GM23338 (cell line): ENCODE results near the gene MVP. TPM values are rescaled to one million over a fixed set of nuclear protein-coding genes. Genes with fewer than 3 reads are reported as not detected.

Experiments used
- ATAC-seq: fragments of 200-7000 bp; cut with Tn5 transposase; 3 replicates; pipeline ENCODE4 v1.9.1; 2020
- DNase-seq: peaks from one replicate; pipeline ENCODE4 v3.0.0-alpha.2; 2015; ENCODE audit warnings: low spot score
- H2AFZ ChIP-seq: fragments of 200-600 bp; sonication (generic); 2 replicates; pipeline ENCODE4 v1.8.0; 2016; ENCODE audit warnings: antibody characterized with exemption, mild to moderate bottlenecking, moderate library complexity
- H3F3A ChIP-seq: fragments of 200-600 bp; sonication (generic); replicated peaks from 2 replicates; pipeline ENCODE4 v1.8.0; 2017; ENCODE audit warnings: antibody characterized with exemption, mixed run types, low read depth
- H3K27ac ChIP-seq: fragments of 200-600 bp; sonication (generic); 2 replicates; pipeline ENCODE4 v1.6.1; 2016; ENCODE audit warnings: low read depth
- H3K27me3 ChIP-seq: fragments of 200-600 bp; sonication (generic); 2 replicates; pipeline ENCODE4 v1.8.0; 2016; ENCODE audit warnings: mild to moderate bottlenecking, mixed run types, moderate library complexity; ENCODE audit not compliant: insufficient read depth
- H3K36me3 ChIP-seq: fragments of 200-600 bp; sonication (generic); 2 replicates; pipeline ENCODE4 v1.8.0; 2016; ENCODE audit warnings: mild to moderate bottlenecking; ENCODE audit not compliant: insufficient read depth
- H3K4me1 ChIP-seq: fragments of 200-600 bp; sonication (generic); 2 replicates; pipeline ENCODE4 v1.8.0; 2016; ENCODE audit warnings: mild to moderate bottlenecking, moderate library complexity; ENCODE audit not compliant: insufficient read depth
- H3K4me2 ChIP-seq: fragments of 200-600 bp; sonication (generic); 2 replicates; pipeline ENCODE4 v1.7.1; 2017; ENCODE audit warnings: mixed run types
- H3K4me3 ChIP-seq: fragments of 200-600 bp; sonication (generic); 2 replicates; pipeline ENCODE4 v1.6.1; 2016; ENCODE audit warnings: mixed run types
- H3K79me2 ChIP-seq: fragments of 200-600 bp; sonication (generic); replicated peaks from 2 replicates; pipeline ENCODE4 v1.8.0; 2017; ENCODE audit warnings: mild to moderate bottlenecking; ENCODE audit not compliant: insufficient read depth
- H3K9me2 ChIP-seq: fragments of 200-600 bp; sonication (generic); 2 replicates; pipeline ENCODE4 v1.8.0; 2017; ENCODE audit not compliant: insufficient read depth
- H4K20me1 ChIP-seq: fragments of 200-600 bp; sonication (generic); replicated peaks from 2 replicates; pipeline ENCODE4 v1.8.0; 2017; ENCODE audit warnings: mild to moderate bottlenecking; ENCODE audit not compliant: insufficient read depth
- H3K27ac Mint-ChIP-seq: 2 replicates; pipeline ENCODE4 v1.8.0; 2020; ENCODE audit warnings: inconsistent platforms, mild to moderate bottlenecking, moderate library complexity, mixed read lengths
- H3K27me3 Mint-ChIP-seq: 3 replicates; pipeline ENCODE4 v1.8.0; 2022; ENCODE audit warnings: low read depth, mild to moderate bottlenecking, moderate library complexity, mixed read lengths, inconsistent platforms; ENCODE audit not compliant: insufficient read depth, poor library complexity
- H3K36me3 Mint-ChIP-seq: 3 replicates; pipeline ENCODE4 v1.8.0; 2021; ENCODE audit warnings: low read depth, mild to moderate bottlenecking, inconsistent platforms, moderate library complexity, mixed read lengths
- H3K4me1 Mint-ChIP-seq: 3 replicates; pipeline ENCODE4 v1.8.0; 2020; ENCODE audit warnings: mild to moderate bottlenecking, inconsistent platforms, mixed read lengths
- H3K4me3 Mint-ChIP-seq: 3 replicates; pipeline ENCODE4 v1.8.0; 2021; ENCODE audit warnings: moderate library complexity, mild to moderate bottlenecking, inconsistent platforms, mixed read lengths
- H3K9me3 Mint-ChIP-seq: 3 replicates; pipeline ENCODE4 v1.8.0; 2020; ENCODE audit warnings: moderate library complexity, mild to moderate bottlenecking, inconsistent platforms, mixed read lengths
- CTCF ChIP-seq, 2 experiments: fragments of 200-600 bp in 1 of 2; sonication (generic) in 1 of 2; conservative IDR thresholded peaks; 2 replicates each; pipeline versions ENCODE4 v1.5.1 to v1.6.1; 2016 to 2017; ENCODE audit warnings: antibody characterized with exemption in 2 of 2, low read depth in 2 of 2, mild to moderate bottlenecking in 2 of 2, moderate library complexity in 1 of 2
- EZH2 ChIP-seq: fragments of 200-600 bp; sonication (generic); IDR thresholded peaks from one replicate; pipeline ENCODE4 v1.8.0; 2017; ENCODE audit warnings: antibody characterized with exemption, mild to moderate bottlenecking, low read depth; ENCODE audit not compliant: unreplicated experiment
- JUNB ChIP-seq: IDR thresholded peaks from one replicate; pipeline ENCODE4 v1.6.1; 2016; ENCODE audit warnings: antibody characterized with exemption; ENCODE audit not compliant: unreplicated experiment
- ZNF331 ChIP-seq: fragments of 250-450 bp; sonication (Bioruptor Pico); IDR thresholded peaks from 2 replicates; pipeline ENCODE4 v1.5.0; 2020; ENCODE audit warnings: low read depth, mild to moderate bottlenecking, moderate library complexity
- polyA plus RNA-seq: library from polyadenylated mRNA; unstranded; fragments of >200 nt; fragmentation: Nextera tagmentation; extraction: Ambion mirVana; gene quantifications from 2 replicates; pipeline ENCODE4 v1.2.1, GENCODE V29; 2016
- total RNA-seq: library from RNA; depleted of rRNA; stranded (reverse); fragments of >200 nt; shearing (Covaris generic); gene quantifications from 2 replicates; pipeline ENCODE4 v1.2.3, GENCODE V29; 2014
- TF ChIP-seq, protein P1 (sequence below): fragments of 250-450 bp; sonication (Bioruptor Pico); IDR thresholded peaks from 2 replicates; pipeline ENCODE4 v1.5.0; 2020; ENCODE audit warnings: mild to moderate bottlenecking, moderate library complexity

MVP gene
- total and polyA plus RNA-seq, 2 experiments from 2014 or later = 1.4 to 3.7 TPM

GRCh38 chr16:29840240-29840639 is 20.0 kb downstream of the MVP start (continued):
- TF ChIP-seq, protein P1, sequence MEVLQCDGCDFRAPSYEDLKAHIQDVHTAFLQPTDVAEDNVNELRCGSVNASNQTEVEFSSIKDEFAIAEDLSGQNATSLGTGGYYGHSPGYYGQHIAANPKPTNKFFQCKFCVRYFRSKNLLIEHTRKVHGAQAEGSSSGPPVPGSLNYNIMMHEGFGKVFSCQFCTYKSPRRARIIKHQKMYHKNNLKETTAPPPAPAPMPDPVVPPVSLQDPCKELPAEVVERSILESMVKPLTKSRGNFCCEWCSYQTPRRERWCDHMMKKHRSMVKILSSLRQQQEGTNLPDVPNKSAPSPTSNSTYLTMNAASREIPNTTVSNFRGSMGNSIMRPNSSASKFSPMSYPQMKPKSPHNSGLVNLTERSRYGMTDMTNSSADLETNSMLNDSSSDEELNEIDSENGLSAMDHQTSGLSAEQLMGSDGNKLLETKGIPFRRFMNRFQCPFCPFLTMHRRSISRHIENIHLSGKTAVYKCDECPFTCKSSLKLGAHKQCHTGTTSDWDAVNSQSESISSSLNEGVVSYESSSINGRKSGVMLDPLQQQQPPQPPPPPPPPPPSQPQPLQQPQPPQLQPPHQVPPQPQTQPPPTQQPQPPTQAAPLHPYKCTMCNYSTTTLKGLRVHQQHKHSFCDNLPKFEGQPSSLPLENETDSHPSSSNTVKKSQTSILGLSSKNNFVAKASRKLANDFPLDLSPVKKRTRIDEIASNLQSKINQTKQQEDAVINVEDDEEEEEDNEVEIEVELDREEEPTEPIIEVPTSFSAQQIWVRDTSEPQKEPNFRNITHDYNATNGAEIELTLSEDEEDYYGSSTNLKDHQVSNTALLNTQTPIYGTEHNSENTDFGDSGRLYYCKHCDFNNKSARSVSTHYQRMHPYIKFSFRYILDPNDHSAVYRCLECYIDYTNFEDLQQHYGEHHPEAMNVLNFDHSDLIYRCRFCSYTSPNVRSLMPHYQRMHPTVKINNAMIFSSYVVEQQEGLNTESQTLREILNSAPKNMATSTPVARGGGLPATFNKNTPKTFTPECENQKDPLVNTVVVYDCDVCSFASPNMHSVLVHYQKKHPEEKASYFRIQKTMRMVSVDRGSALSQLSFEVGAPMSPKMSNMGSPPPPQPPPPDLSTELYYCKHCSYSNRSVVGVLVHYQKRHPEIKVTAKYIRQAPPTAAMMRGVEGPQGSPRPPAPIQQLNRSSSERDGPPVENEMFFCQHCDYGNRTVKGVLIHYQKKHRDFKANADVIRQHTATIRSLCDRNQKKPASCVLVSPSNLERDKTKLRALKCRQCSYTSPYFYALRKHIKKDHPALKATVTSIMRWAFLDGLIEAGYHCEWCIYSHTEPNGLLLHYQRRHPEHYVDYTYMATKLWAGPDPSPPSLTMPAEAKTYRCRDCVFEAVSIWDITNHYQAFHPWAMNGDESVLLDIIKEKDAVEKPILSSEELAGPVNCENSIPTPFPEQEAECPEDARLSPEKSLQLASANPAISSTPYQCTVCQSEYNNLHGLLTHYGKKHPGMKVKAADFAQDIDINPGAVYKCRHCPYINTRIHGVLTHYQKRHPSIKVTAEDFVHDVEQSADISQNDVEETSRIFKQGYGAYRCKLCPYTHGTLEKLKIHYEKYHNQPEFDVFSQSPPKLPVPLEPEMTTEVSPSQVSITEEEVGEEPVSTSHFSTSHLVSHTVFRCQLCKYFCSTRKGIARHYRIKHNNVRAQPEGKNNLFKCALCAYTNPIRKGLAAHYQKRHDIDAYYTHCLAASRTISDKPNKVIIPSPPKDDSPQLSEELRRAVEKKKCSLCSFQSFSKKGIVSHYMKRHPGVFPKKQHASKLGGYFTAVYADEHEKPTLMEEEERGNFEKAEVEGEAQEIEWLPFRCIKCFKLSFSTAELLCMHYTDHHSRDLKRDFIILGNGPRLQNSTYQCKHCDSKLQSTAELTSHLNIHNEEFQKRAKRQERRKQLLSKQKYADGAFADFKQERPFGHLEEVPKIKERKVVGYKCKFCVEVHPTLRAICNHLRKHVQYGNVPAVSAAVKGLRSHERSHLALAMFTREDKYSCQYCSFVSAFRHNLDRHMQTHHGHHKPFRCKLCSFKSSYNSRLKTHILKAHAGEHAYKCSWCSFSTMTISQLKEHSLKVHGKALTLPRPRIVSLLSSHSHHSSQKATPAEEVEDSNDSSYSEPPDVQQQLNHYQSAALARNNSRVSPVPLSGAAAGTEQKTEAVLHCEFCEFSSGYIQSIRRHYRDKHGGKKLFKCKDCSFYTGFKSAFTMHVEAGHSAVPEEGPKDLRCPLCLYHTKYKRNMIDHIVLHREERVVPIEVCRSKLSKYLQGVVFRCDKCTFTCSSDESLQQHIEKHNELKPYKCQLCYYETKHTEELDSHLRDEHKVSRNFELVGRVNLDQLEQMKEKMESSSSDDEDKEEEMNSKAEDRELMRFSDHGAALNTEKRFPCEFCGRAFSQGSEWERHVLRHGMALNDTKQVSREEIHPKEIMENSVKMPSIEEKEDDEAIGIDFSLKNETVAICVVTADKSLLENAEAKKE (CRISPR knock-in tag) = no peak
- TF ChIP-seq CTCF (conservative IDR thresholded peaks at IDR 0.05; ENCODE audit: low read depth in 2 of 2) = no peak
- no peak for TF ChIP-seq JUNB

- Mint-ChIP-seq H3K27ac (no peak overlapping the region), H3K27me3 (peaks cover 6% of the 10 kb centered on the region), H3K36me3 (no peaks in the 10 kb centered on the region), H3K9me3 (no peaks in the 10 kb centered on the region), H3K4me3 (no peak overlapping the region), H3K4me1 (no peaks in the 10 kb centered on the region)
- no peaks in the 10 kb centered on the region for H3K4me1 ChIP-seq
- H3K4me2 ChIP-seq = no peak overlapping the region
- no peak for ATAC-seq
- H3K9me2 ChIP-seq = no peaks in the 10 kb centered on the region
- no peaks in the 10 kb centered on the region for H3F3A ChIP-seq
- H3K79me2 ChIP-seq = no peaks in the 10 kb centered on the region
- H2AFZ ChIP-seq = no peak overlapping the region
- no peak overlapping the region for H3K4me3 ChIP-seq
- H3K27ac ChIP-seq = no peak overlapping the region
- no peaks in the 10 kb centered on the region for H3K36me3 ChIP-seq
- H4K20me1 ChIP-seq = no peaks in the 10 kb centered on the region
- H3K27me3 ChIP-seq = no peaks in the 10 kb centered on the region
- DNase-seq = no peak
- TF ChIP-seq ZNF331 (CRISPR knock-in tag) (no peak), EZH2 (no peak)
- TF ChIP-seq, protein P1 (CRISPR knock-in tag) = no peak
These were observed 21.4 kb downstream of the MVP start for GRCh38 chr16:29841631-29842030.
